Stimulated activated CD4-positive, alpha-beta T cell treated with anti-CD3 and anti-CD28 coated beads, Interleukin-2, amount 100 ng/mL, for 24 hours (primary cell): ENCODE measurements around the gene XPOT.
"Not testable (repeated sequence)": the region's sequence is repeated elsewhere in the genome, so short reads cannot be mapped to it uniquely, and the experiment has no call there.

ENCODE experiments used
- DNase-seq, 2 donors: peaks; one replicate each; pipeline ENCODE4 v3.0.0-alpha.2; 2020

XPOT gene, protein sequence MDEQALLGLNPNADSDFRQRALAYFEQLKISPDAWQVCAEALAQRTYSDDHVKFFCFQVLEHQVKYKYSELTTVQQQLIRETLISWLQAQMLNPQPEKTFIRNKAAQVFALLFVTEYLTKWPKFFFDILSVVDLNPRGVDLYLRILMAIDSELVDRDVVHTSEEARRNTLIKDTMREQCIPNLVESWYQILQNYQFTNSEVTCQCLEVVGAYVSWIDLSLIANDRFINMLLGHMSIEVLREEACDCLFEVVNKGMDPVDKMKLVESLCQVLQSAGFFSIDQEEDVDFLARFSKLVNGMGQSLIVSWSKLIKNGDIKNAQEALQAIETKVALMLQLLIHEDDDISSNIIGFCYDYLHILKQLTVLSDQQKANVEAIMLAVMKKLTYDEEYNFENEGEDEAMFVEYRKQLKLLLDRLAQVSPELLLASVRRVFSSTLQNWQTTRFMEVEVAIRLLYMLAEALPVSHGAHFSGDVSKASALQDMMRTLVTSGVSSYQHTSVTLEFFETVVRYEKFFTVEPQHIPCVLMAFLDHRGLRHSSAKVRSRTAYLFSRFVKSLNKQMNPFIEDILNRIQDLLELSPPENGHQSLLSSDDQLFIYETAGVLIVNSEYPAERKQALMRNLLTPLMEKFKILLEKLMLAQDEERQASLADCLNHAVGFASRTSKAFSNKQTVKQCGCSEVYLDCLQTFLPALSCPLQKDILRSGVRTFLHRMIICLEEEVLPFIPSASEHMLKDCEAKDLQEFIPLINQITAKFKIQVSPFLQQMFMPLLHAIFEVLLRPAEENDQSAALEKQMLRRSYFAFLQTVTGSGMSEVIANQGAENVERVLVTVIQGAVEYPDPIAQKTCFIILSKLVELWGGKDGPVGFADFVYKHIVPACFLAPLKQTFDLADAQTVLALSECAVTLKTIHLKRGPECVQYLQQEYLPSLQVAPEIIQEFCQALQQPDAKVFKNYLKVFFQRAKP

DNA sequence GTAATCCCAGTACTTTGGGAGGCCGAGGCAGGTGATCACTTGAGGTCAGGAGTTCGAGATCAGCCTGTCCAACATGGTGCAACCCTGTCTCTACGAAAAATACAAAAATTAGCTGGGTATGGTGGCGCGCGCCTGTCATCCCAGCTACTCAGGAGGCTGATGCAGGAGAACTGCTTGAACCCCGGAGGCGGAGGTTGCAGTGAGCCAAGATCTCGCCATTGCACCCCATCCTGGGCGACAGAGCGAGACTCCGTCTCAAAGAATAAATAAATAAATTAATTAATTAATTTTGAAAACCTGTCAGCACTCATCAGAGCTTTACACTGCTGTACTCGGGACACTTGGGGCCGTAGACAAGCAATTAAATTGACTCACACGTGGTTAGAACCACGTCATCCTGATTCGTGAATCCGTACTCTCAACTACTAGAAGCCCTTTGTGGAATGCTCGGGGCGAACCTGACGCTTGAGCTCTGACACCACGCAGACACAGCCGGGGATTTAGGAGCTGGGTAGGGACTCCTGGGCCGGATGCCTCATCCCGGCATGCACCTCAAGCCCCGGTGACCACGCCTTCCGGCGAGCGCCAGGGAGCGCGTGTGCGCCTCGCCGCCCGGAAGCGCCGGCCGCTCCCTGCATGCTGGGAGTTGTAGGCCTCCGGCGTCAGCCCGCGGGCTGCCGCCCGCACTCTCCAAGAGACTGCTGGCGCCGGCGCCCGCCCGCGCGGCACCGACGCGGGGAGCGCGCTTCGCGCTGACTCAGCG is at the start of gene XPOT:
TSS of gene XPOT (plus strand) at position 686 of the 763 bp plus-strand sequence. CDS start 5,644 bp downstream, outside the sequence.
- DNase-seq, result peak; percentile 93

DNA sequence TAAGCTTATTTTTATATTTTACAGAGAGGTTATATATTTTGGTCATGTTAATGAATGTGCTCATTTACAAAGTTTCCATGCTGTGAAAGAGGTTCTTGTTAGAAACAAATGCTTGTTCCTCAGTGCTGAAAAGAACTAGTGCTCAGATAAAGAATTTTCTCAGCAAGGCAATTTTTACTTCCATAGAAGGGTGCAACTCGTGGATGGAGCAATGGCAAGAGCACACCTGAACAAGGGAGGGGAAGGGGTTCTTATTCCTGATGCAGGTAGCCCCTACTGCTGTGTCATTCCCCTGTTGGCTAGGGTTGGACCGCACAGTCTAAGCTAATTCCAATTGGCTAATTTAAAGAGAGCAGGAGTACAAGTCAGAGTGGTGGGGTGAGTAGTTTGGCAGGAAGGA is 48.0 kb upstream of the XPOT start:
- not testable (repeated sequence) for DNase-seq

DNA sequence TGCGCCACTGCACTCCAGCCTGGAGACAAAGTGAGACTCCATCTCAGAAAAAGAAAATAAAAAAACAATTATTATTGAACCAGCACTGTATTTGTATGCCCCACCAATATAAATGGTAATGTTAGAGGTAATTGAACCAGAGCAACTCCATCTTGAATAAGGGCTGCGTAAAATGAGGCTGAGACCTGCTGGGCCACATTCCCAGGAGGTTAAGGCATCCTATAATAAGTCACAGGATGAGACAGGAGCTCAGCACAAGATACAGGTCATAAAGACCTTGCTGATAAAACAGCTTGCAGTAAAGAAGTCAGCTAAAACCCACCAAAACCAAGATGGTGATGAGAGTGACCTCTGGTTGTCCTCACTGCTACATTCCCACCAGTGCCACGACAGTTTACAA is 43.0 kb upstream of the XPOT start:
- DNase-seq, result not testable (repeated sequence)

DNA sequence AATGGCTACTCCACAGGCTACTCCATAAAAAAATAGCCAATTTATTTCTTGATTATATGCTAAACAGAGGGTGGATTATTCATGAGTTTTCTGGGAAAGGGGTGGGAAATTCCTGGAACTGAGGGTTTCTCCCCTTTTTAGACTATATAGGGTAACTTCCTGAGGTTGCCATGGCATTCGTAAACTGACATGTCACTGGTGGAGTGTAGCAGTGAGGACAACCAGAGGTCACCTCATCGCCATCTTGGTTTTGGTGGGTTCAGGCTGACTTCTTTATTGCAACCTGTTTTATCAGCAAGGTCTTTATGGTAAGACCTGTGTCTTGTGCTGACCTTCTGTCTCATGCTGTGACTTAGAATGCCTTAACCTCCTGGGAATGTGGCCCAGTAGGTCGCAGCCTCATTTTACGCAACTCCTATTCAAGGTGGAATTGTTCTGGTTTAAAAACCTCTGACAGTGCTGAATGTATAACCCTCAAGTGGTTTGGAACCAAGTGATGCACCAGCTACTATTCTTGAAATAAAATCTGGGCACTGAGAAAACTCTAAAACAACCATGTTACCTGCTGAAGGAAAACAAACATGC is 41.4 kb upstream of the XPOT start:
- no peak for DNase-seq

DNA sequence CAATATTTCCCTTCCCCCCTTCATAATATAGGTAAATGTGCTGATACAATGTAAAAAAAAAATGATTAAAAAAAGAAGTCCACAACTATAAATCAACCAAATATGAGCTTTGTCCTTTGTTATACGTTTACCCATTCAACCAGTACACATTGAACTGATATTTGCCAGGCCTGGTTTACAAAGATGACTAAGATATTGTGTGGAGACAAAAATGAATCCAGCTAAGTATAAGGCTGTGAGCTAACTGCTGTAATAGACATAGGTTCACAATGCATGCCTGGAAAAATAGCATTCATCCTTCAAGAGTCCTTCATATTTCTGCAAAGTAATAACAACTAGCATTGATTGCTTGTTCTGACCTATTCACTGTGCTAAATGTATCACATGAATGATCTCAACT is 20.5 kb upstream of the XPOT start:
- DNase-seq, result no peak

DNA sequence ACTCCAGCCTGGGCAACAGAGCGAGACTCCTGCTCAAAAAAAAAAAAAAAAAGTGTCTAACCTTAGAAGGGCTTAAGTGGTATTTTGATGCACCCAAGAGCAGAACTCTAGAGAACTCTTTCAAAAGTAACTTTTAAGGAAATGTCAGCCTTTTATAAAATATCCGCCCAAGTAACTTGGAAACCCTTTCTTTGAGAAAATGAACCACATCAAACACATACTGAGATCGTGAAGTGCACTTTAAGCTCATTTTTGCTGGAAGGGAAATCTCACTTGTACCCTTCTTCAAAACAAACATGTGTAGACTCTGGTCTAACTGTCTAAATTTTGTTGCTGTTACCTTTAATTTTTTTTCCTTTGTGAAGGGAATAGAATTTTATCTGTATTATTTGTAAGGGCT is 19.2 kb upstream of the XPOT start:
- DNase-seq, result no peak

DNA sequence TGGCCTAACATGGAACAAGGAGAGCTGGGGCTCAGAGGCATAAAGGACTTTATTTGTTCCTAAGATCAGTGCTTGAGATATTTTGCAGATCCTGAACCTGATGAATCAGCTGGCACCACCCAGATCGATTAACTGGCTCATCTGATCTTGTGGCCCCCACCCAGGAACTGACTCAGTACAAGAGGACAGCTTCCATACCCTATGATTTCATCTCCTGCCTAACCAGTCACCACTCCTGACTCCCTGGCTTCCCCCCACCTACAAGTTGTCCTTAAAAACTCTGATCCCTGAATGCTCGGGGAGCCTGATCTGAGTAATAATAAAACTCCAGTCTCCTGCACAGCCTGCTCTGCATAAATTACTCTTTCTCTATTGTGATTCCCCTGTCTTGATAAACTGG is 18.7 kb upstream of the XPOT start:
- DNase-seq, result peak; percentile 49 to 51

DNA sequence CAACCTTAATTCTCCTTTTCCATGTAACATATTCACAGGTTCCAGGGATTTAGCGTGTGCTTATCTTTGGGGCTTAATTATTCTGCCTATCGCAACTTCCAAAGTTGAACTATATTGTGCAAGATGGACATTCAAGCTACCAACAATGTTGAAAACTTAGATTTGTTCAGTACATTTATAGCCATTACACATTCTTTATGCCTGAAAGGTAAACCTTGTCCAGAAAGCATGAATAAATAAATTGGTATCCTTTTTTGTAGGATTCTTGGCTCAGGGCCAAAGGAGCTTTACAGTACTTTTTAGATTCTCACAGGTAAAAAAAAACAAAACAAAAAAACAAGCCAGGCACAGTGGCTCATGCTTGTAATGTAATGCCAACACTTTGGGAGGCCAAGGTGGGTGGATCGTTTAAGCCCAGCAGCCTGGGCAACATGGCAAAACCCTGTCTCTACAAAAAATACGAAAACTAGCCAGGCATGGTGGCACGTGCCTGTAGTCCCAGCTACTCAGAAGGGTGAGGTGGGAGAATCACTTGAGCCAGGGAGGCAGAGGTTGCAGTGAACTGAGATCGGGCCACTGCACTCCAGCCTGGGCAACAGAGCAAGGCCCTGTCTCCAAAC is 16.9 kb upstream of the XPOT start:
- no peak for DNase-seq

DNA sequence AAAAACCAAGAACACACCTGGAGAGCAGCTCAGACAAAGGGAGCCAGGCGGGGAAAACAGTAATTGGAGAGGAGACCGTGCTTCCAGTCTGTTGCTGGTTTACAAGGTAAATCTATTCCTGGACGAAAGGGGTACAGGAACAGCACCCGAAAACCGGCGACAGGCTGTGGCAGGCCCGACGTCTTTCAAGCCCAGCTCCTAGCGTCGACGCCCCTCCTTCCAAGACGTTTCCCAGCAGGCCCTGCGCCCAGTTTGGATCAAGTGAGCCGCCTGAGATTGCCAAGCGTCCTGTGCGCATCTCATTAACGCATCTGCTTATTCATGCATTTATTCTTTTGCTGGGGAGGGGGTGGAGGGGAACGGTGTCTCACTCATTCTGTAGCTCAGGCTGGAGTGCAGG is 15.0 kb upstream of the XPOT start:
- no peak for DNase-seq

DNA sequence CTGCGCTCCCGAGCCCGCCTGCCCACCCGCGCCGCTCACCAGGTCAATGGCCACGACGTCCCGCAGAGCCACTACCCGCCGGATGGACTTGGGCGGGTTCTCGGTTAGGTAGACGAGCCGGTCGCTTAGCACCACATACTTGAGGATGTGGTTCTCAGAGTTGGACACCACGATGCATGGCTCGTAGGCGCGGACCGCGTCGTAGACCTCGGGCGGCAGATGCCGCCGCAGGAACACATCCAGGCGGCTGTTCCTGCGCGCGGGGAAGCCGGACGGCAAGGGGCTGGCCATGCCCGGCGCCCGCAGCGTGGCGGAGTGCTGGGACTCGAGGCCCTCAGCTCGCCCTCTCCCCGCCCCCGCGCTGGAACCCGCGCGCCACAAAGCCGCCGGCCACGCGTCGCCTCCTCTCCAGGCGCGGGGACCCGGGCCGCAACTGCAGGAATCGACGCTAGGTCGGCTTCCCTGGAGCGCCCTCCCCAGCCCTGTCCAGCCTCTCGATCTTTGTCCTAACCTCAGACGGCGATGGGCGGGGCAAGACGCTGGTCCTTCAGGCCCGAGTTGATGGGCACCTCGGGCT is 13.8 kb upstream of the XPOT start, which contains the start of gene C12orf56:
TSS of gene C12orf56 (minus strand) at position 484 of the 577 bp plus-strand sequence. CDS start at position 291, 193 bp downstream.
- peak; percentile 21 to 33 for DNase-seq

DNA sequence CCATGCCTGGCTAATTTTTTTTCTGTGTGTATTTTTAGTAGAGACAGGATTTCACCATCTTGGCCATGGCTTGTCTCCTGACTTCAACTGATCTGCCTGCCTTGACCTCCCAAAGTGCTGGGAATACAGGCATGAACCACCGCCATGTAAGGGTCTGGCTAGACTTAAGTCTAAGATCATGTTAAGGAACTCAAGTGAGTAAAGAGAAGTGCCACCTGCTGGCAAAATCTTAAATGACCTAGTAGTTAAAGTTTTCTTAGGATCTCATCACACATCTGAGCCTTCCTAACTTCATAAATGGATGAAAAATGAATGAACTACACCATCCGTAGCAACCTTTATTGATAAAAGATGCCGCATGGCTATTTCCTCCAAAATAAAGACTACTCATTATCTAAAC is 12.0 kb upstream of the XPOT start:
- DNase-seq, result no peak

DNA sequence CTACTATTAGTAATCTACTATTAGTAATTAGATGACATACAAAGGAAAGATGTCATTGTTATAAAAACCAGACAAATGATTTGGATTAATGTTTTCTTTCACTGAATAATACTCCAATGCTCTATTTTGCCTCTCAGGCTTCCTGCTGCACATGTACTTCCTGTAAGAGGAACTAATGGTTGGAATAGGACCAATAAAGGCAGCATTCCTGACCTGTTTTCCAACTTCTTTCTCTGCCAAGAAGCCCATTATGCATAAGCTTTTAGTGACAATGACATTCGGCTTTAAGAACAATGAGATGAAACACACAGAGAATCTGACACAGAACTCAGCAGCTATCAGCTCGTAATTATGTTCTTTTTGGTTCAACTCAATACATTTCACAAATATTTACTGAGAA is 8.5 kb upstream of the XPOT start:
- no peak for DNase-seq

DNA sequence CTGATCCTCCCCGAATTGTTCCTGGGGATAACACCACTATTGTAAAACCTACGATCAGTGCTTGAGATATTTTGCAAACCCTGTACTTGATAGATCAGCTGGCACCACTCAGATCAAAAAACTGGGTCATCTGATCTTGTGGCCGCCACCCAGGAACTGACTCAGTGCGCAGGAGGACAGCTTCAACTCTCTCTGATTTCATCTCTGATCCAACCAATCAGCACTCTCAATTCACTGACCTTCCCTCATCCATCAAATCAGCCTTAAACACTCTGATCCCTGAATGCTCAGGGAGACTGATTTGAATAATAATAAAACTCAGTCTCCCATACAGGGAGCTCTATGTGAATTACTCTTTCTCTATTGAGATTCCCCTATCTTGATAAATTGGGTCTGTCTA is 4.2 kb upstream of the XPOT start:
- DNase-seq, result peak in 1 of 2 donors; percentile 36

DNA sequence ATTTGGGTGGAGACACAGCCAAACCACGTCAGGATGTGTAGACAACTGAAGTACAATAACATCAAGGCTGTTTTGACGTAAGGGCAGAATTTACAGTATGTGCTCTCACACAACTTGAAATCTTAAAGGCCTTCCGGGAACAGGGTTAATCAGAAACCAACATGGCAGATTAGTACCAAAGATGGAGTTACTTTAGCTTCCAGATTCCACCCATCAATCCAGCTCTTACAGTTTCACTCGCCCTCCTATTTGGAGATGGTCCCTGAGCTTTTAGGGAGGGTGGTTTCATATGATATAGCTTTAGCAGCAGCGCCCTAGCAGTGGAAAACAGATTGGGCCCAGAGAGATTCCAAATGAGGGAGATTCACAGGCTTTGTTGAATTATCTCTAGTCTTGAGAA is 2.0 kb upstream of the XPOT start:
- DNase-seq, result no peak

DNA sequence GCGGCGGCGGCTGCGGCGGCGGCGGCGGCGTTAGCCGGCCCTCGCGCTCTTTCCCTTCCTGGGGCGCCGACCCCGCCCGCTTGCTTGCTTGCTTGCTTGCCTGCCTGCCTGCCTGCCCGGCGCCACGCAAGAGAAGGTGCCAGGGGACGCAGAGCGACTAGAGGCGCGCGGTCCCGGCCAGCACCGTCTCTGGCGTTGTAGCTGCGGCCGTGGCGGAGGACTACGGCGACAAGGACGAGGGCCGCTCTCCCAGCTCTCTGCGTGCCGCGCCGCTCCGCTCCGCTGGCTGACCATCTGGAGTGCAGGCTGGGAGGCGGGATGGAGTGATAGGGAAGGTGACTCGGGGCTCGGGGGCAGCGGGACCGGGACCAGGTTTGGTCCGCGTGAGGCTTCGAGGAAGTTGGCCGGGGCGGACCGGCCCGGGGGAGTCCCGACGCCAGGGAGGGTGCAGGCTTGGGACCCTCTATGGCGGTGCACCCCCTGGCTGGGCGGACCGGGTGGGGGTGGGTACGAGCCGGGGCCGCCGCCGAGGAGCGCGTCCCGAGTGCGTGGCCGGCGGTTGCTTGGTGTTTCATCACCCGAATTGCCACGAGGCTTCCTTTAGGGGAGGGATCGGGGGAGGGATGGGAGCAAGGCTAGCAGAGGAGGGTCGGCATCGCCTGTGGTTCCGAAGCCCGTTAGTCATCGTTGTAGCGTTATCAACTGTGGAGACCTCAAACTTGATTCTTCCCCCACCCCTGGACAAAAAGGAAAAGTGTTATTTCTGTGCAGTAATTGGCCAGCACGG is 471 bp downstream of the XPOT start:
- DNase-seq, result peak; percentile 74 to 77

DNA sequence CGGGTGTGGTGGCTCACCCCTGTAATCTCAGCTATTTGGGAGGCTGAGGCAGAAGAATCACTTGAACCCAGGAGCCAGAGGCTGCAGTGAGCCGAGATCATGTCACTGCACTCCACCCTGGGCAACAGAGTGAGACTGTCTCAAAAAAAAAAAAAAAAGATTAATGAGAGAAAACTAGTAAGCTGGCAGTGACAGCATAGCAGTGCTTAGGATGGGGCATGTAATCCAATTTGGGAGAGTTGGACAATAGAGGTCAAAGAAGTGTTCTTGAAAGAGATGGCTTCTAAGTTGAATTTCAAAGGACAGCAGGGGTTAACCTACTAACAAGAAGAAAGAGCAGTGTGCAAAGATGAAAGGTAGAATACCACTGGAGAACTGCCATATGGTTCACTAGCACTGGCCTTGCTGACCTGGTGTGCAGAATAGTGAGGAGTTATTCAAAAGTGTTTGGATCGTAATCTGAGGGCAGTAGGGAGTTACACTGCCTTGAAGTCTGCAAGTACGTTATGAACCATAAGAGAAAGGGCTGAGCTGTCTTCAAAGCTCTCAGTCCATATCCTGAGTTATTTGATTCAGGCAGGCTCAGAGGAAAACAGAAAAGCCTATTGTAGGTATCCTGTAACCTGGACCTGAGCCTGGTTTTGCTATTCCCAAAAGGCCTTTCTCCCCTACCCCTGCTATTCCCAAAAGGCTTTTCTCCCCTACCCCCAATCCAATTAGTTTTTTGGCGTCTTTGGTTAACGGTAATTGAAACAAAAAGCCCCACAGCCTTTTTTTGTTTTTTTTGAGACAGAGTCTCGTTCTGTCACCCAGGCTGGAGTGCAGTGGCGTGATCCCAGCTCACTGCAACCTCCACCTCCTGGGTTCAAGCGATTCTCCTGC is 3.4 kb downstream of the XPOT start:
- no peak for DNase-seq

DNA sequence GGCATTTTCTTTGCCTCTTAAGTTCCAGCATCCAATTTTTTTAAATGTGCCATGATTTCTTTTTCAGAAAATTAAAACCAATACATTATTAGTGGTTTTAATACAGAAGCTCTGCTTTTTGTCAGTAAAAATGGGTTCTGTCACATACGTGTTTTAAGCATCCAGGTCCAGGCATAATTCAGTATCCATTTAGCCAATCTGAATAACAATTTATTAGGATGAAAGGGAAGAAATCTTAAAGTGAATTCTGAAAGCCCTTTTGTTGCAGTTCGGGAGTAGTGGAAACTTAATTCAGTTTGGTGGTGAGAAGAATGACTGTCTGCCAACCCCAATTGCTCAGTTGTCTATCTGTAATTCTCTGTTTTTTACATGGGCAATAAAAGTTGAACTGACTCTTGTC is 7.2 kb downstream of the XPOT start:
- DNase-seq, result no peak

DNA sequence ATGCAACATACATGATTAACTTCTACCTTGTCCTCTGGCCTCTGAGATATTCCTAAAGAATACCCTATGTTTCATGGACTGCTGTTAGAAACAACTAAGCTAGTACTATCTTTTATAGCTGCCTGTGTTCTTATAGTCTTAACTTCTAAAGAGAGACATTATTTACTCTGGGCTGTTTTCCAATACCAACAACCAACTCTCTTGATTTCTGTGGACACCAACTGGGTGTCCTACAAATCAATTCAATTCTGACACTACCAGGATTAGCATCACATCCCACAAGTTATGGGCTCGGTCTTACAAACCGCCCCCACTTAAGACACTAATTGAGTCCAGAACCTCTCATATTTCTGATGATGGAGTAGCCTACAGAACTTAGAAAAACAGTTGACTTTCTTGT is 8.3 kb downstream of the XPOT start:
- no peak for DNase-seq

DNA sequence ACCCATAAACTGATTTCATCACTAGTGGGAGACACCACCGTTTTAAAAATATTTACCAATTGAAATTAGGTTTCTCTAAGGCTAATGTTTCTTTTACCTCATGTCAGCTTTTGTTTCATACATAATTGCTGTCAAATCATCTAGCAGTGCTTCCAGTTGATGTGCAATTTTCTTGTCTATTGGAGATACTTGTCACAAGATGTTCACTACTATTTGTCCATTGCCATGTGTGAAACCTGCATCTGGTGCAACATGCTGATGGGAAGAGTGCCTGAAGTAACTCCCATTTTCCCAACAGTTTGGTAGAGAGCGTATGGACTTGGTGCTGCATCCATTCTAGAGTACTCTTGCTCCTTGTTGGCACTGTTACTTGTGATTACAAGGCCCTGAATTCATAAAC is 9.7 kb downstream of the XPOT start:
- DNase-seq, result no peak

DNA sequence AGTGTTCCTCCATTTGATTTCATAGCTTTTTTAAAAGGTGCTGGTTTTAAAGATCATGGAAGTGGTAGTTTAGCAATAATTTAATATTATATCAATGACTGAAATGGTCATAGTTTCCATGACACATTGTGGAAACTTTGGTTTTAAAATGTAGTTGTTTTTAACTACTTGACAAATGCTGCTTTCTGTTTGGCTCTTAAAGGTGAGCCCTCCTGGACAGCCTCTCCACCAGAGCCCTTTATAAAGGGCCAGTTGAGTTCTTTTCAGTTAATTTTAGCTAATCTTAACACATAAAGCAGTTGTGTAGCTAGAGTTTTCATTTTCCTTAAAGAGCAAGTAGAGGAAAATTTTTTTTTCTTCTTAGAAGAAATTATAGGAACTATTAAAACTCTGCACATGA is 14.0 kb downstream of the XPOT start:
- no peak for DNase-seq
